GM21381 (cell line): ENCODE results near the gene FAM241A.
"Not testable (repeated sequence)": the region's sequence is repeated elsewhere in the genome, so short reads cannot be mapped to it uniquely, and the experiment has no call there.

Experiments
- ATAC-seq: cut with Tn5 transposase; IDR thresholded peaks from one replicate; pipeline ENCODE4 v1.9.1; 2021; ENCODE audit warnings: mild to moderate bottlenecking, moderate library complexity; ENCODE audit not compliant: unreplicated experiment

The FAM241A gene

GRCh38 chr4:112145326-112145789, at the start of gene FAM241A:
TSS of gene FAM241A (plus strand) at chr4:112145454. CDS start at chr4:112145581, 127 bp downstream.
- peak; percentile 92 for ATAC-seq

- ATAC-seq, result no peak
These were observed 46.3 kb upstream of the FAM241A start for GRCh38 chr4:112098841-112099530.

- peak; percentile 64 for ATAC-seq
These were observed 45.5 kb upstream of the FAM241A start for GRCh38 chr4:112099701-112100297.

- ATAC-seq, result no peak
These were observed 42.3 kb upstream of the FAM241A start for GRCh38 chr4:112102875-112103370.

- no peak for ATAC-seq
These were observed 39.9 kb upstream of the FAM241A start for GRCh38 chr4:112105201-112105969.

- ATAC-seq, result no peak
These were observed 35.7 kb upstream of the FAM241A start for GRCh38 chr4:112109360-112110058.

- no peak for ATAC-seq
These were observed 35.2 kb upstream of the FAM241A start for GRCh38 chr4:112110059-112110425.

GRCh38 chr4:112111306-112111705, 33.9 kb upstream of the FAM241A start:
- no peak for ATAC-seq

GRCh38 chr4:112112095-112112494, 33.2 kb upstream of the FAM241A start:
- not testable (repeated sequence) for ATAC-seq

GRCh38 chr4:112112590-112113170, 32.6 kb upstream of the FAM241A start:
- no peak for ATAC-seq

GRCh38 chr4:112113864-112114263, 31.4 kb upstream of the FAM241A start:
- ATAC-seq, result no peak

- no peak for ATAC-seq
These were observed 30.8 kb upstream of the FAM241A start for GRCh38 chr4:112114452-112114851.

- ATAC-seq, result no peak
These were observed 26.4 kb upstream of the FAM241A start for GRCh38 chr4:112118742-112119352.

GRCh38 chr4:112119353-112119783, 25.9 kb upstream of the FAM241A start:
- ATAC-seq, result peak; percentile 86

- ATAC-seq, result no peak
These were observed 25.2 kb upstream of the FAM241A start for GRCh38 chr4:112120021-112120420.

GRCh38 chr4:112125416-112125815, 19.8 kb upstream of the FAM241A start:
- no peak for ATAC-seq

GRCh38 chr4:112127048-112127637, 18.1 kb upstream of the FAM241A start:
- no peak for ATAC-seq

GRCh38 chr4:112127803-112128202, 17.5 kb upstream of the FAM241A start:
- no peak for ATAC-seq

- ATAC-seq, result no peak
These were observed 16.8 kb upstream of the FAM241A start for GRCh38 chr4:112128452-112128851.

- ATAC-seq, result no peak
These were observed 14.3 kb upstream of the FAM241A start for GRCh38 chr4:112130906-112131305.
